Measurements from ENCODE around the gene AQP10.
"Not testable (repeated sequence)": the region's sequence is repeated elsewhere in the genome, so short reads cannot be mapped to it uniquely, and the experiment has no call there.

The AQP10 gene

GRCh38 chr1:154320882-154321608, at the start of gene AQP10:
Gene AQP10, plus strand, starts transcription at chr1:154321093. Its CDS starts 63 bp downstream, at chr1:154321156.
- no peak for DNase-seq

GRCh38 chr1:154272217-154272998, 48.5 kb upstream of the AQP10 start, which contains the start of gene HAX1:
Gene HAX1, plus strand, starts transcription at chr1:154272629. Its CDS starts 95 bp downstream, at chr1:154272724.
- peak; percentile 99 for DNase-seq

GRCh38 chr1:154272999-154273563, 47.8 kb upstream of the AQP10 start:
- DNase-seq: no peak

GRCh38 chr1:154276797-154277196, 44.1 kb upstream of the AQP10 start:
- peak; percentile 4 to 46 for DNase-seq

GRCh38 chr1:154287591-154287990, 33.3 kb upstream of the AQP10 start:
- DNase-seq: not testable (repeated sequence)

- no peak for DNase-seq
Observed at GRCh38 chr1:154288661-154289060, 32.2 kb upstream of the AQP10 start.

GRCh38 chr1:154290921-154291320, 30.0 kb upstream of the AQP10 start:
- DNase-seq: no peak

GRCh38 chr1:154295408-154296235, 25.3 kb upstream of the AQP10 start:
- no peak for DNase-seq

- no peak for DNase-seq
Observed at GRCh38 chr1:154301582-154301981, 19.3 kb upstream of the AQP10 start.

- DNase-seq: no peak
Observed at GRCh38 chr1:154304664-154305337, 16.1 kb upstream of the AQP10 start.

- DNase-seq: no peak
Observed at GRCh38 chr1:154306151-154306550, 14.7 kb upstream of the AQP10 start.

- peak in 1 of 2 donors; percentile 5 for DNase-seq
Observed at GRCh38 chr1:154307670-154308270, 13.1 kb upstream of the AQP10 start.

- DNase-seq: not testable (repeated sequence)
Observed at GRCh38 chr1:154309136-154309535, 11.8 kb upstream of the AQP10 start.

GRCh38 chr1:154312229-154313065, 8.4 kb upstream of the AQP10 start:
- not testable (repeated sequence) for DNase-seq

GRCh38 chr1:154313066-154313356, 7.9 kb upstream of the AQP10 start:
- no peak for DNase-seq

- not testable (repeated sequence) for DNase-seq
Observed at GRCh38 chr1:154314226-154314625, 6.7 kb upstream of the AQP10 start.

GRCh38 chr1:154316704-154317103, 4.2 kb upstream of the AQP10 start:
- DNase-seq: no peak

- no peak for DNase-seq
Observed at GRCh38 chr1:154318386-154318785, 2.5 kb upstream of the AQP10 start.

GRCh38 chr1:154321609-154321934, 679 bp downstream of the AQP10 start:
- DNase-seq: not testable (repeated sequence)

GRCh38 chr1:154323493-154323892, 2.6 kb downstream of the AQP10 start:
- no peak for DNase-seq

- no peak for DNase-seq
Observed at GRCh38 chr1:154324241-154324640, 3.3 kb downstream of the AQP10 start.
